HepG2 (cell line): Measurements from ENCODE around the gene SOX12. TPM values are rescaled to one million over a fixed set of nuclear protein-coding genes. Genes with fewer than 3 reads are reported as not detected.

Experiments
- GZF1 ChIP-seq: sonication (generic); formaldehyde crosslinking; IDR thresholded peaks from 2 replicates; pipeline ENCODE4 v1.5.1; 2020; ENCODE audit warnings: mild to moderate bottlenecking, missing genetic modification reagents
- HINFP ChIP-seq: sonication (generic); formaldehyde crosslinking; IDR thresholded peaks from 2 replicates; pipeline ENCODE4 v1.4.0; 2020; ENCODE audit warnings: low read depth, mild to moderate bottlenecking, missing genetic modification reagents
- HNRNPLL ChIP-seq: fragments of 200-400 bp; formaldehyde crosslinking; IDR thresholded peaks from 2 replicates; pipeline ENCODE4 v1.6.1; 2017; ENCODE audit warnings: mild to moderate bottlenecking, low read depth, low read length; ENCODE audit not compliant: poor library complexity, severe bottlenecking
- KDM2A ChIP-seq: sonication (generic); formaldehyde crosslinking; IDR thresholded peaks from 2 replicates; pipeline ENCODE4 v1.4.0; 2020; ENCODE audit warnings: low read depth, missing genetic modification reagents, borderline replicate concordance
- MTERF4 ChIP-seq: sonication (generic); formaldehyde crosslinking; IDR thresholded peaks from 2 replicates; pipeline ENCODE4 v1.8.0; 2023; ENCODE audit warnings: mild to moderate bottlenecking, missing genetic modification reagents
- MYC ChIP-seq: sonication (generic); formaldehyde crosslinking; IDR thresholded peaks from 2 replicates; pipeline ENCODE4 v1.9.0; 2021; ENCODE audit warnings: missing genetic modification reagents, borderline replicate concordance
- NFATC3 ChIP-seq: sonication (generic); formaldehyde crosslinking; IDR thresholded peaks from 2 replicates; pipeline ENCODE4 v1.5.1; 2020; ENCODE audit warnings: mild to moderate bottlenecking, missing genetic modification reagents
- PAF1 ChIP-seq: IDR thresholded peaks from 2 replicates; pipeline ENCODE4 v1.6.1; 2016; ENCODE audit warnings: missing genetic modification reagents, missing compliant biosample characterization
- PHB2 ChIP-seq: fragments of 450-650 bp; IDR thresholded peaks from 2 replicates; pipeline ENCODE4 v1.6.1; 2018; ENCODE audit not compliant: partially characterized antibody
- PHF8 ChIP-seq: sonication (generic); formaldehyde crosslinking; IDR thresholded peaks from 2 replicates; pipeline ENCODE4 v1.5.0; 2020; ENCODE audit warnings: missing genetic modification reagents
- POLR2A ChIP-seq, 2 experiments: IDR thresholded peaks; 2 replicates each; pipeline ENCODE4 v1.6.1; 2011; ENCODE audit warnings: low read depth in 2 of 2, low read length in 2 of 2, mild to moderate bottlenecking in 1 of 2, moderate library complexity in 1 of 2; ENCODE audit not compliant: insufficient read depth in 1 of 2
- SALL1 ChIP-seq: sonication (generic); formaldehyde crosslinking; IDR thresholded peaks from 2 replicates; pipeline ENCODE4 v1.8.0; 2022; ENCODE audit warnings: mild to moderate bottlenecking, missing genetic modification reagents
- ZBTB25 ChIP-seq: IDR thresholded peaks from 2 replicates; pipeline ENCODE4 v1.6.1; 2018; ENCODE audit warnings: missing genetic modification reagents
- ZNF274 ChIP-seq: sonication (generic); formaldehyde crosslinking; IDR thresholded peaks from 2 replicates; pipeline ENCODE4 v1.5.1; 2020; ENCODE audit warnings: mild to moderate bottlenecking, missing genetic modification reagents
- ZNF350 ChIP-seq: sonication (generic); formaldehyde crosslinking; IDR thresholded peaks from 2 replicates; pipeline ENCODE4 v1.4.0; 2020; ENCODE audit warnings: mild to moderate bottlenecking, low read depth, missing genetic modification reagents, borderline replicate concordance
- ZNF501 ChIP-seq: sonication (generic); formaldehyde crosslinking; IDR thresholded peaks from 2 replicates; pipeline ENCODE4 v1.5.1; 2020; ENCODE audit warnings: mild to moderate bottlenecking, moderate library complexity, missing genetic modification reagents
- ZNF549 ChIP-seq: sonication (generic); formaldehyde crosslinking; IDR thresholded peaks from 2 replicates; pipeline ENCODE4 v1.5.0; 2020; ENCODE audit warnings: missing genetic modification reagents
- ZNF562 ChIP-seq: sonication (generic); formaldehyde crosslinking; IDR thresholded peaks from 2 replicates; pipeline ENCODE4 v1.8.0; 2022; ENCODE audit warnings: missing genetic modification reagents, borderline replicate concordance
- ZNF691 ChIP-seq: sonication (generic); formaldehyde crosslinking; IDR thresholded peaks from 2 replicates; pipeline ENCODE4 v1.4.0; 2020; ENCODE audit warnings: missing genetic modification reagents, low read depth, mild to moderate bottlenecking, borderline replicate concordance
- ZSCAN22 ChIP-seq: sonication (generic); formaldehyde crosslinking; IDR thresholded peaks from 2 replicates; pipeline ENCODE4 v1.4.0; 2020; ENCODE audit warnings: mild to moderate bottlenecking, missing genetic modification reagents
- polyA plus RNA-seq, 8 experiments: library from polyadenylated mRNA; depleted of rRNA in 3 of 8; stranded (reverse) in 7 of 8; unstranded in 1 of 8; fragments of >200 nt; fragmentation: Illumina TruSeq in 4 of 8; extraction: Trizol in 4 of 8; gene quantifications; 2 replicates each; pipeline versions ENCODE4 v1.2.1 to v1.2.3, GENCODE V29; 2011 to 2016; ENCODE audit warnings: low read depth in 4 of 8, missing spikeins in 1 of 8, mixed read lengths in 1 of 8; ENCODE audit not compliant: insufficient read depth in 1 of 8
- total RNA-seq, 5 experiments: library from RNA; depleted of rRNA; stranded (reverse); fragments of >200 nt; fragmentation: Illumina TruSeq; extraction: Trizol; gene quantifications; 2 replicates each; pipeline ENCODE4 v1.2.3, GENCODE V29; 2016; ENCODE audit warnings: low read depth in 1 of 5

Gene SOX12
- total and polyA plus RNA-seq, 2 of the 13 experiments (the other 11 are each of a cell fraction or from before 2014, with no cell fraction given) = 10.0 to 18.7 TPM

GRCh38 chr20:325045-325888, at the start of gene SOX12 (continued):
- TF ChIP-seq HINFP (0 out of 2 replicates have a peak, but pooled peaks have one; percentile 78), NFATC3 (CRISPR knock-in tag) (no peak), GZF1 (no peak), ZBTB25 (CRISPR knock-in tag) (no peak; the same call in 1 of the 2 replicates), PHF8 (CRISPR knock-in tag) (peak; percentile 80), MYC (CRISPR knock-in tag) (peak; percentile 78; the same call in 1 of the 2 replicates), ZSCAN22 (no peak), POLR2A (IDR thresholded peaks at IDR 0.05; ENCODE audit: insufficient read depth in 1 of 2, low read depth in 2 of 2, low read length in 2 of 2) (peak in 1 of 2 experiments; percentile 78; a peak in 2 of 4 replicates), SALL1 (CRISPR knock-in tag) (no peak; the same call in 1 of the 2 replicates), ZNF549 (CRISPR knock-in tag) (no peak; the same call in 1 of the 2 replicates), ZNF501 (no peak), ZNF350 (0 out of 2 replicates have a peak, but pooled peaks have one; percentile 67), PHB2 (no peak), HNRNPLL (no peak), ZNF274 (no peak; the same call in 1 of the 2 replicates), KDM2A (CRISPR knock-in tag) (peak; percentile 46; the same call in 1 of the 2 replicates), ZNF691 (0 out of 2 replicates have a peak, but pooled peaks have one; percentile 10), PAF1 (CRISPR knock-in tag) (no peak), MTERF4 (CRISPR knock-in tag) (no peak; the same call in 1 of the 2 replicates), ZNF562 (CRISPR knock-in tag) (no peak)
